ENCODE data around the gene PRCC.

PRCC gene

DNA sequence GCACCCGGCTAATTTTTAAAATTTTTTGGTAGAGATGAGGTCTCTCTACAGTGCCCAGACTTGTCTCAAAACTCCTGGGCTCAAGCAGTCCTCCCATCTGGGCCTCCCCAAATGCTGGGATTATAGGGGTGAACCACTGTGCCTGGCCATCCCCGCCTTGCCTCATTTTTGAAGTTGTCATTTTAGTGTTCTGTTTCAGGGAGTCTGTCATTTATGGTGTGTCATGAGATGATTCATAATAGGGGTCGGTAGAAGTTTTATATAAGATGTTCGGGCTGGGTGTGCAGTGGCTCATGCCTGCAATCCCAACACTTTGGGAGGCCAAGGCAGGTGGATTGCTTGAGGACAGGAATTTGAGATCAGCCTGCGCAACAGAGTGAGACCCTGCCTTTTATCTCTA is 8.5 kb downstream of the PRCC start:
- TF ChIP-seq, protein P1, sequence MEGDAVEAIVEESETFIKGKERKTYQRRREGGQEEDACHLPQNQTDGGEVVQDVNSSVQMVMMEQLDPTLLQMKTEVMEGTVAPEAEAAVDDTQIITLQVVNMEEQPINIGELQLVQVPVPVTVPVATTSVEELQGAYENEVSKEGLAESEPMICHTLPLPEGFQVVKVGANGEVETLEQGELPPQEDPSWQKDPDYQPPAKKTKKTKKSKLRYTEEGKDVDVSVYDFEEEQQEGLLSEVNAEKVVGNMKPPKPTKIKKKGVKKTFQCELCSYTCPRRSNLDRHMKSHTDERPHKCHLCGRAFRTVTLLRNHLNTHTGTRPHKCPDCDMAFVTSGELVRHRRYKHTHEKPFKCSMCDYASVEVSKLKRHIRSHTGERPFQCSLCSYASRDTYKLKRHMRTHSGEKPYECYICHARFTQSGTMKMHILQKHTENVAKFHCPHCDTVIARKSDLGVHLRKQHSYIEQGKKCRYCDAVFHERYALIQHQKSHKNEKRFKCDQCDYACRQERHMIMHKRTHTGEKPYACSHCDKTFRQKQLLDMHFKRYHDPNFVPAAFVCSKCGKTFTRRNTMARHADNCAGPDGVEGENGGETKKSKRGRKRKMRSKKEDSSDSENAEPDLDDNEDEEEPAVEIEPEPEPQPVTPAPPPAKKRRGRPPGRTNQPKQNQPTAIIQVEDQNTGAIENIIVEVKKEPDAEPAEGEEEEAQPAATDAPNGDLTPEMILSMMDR (IDR thresholded peaks at IDR 0.05): no peak
- no peak overlapping the region for H3K4me3 ChIP-seq
- no peak for DNase-seq (ENCODE audit: low spot score)
- H3K27ac ChIP-seq: no peak overlapping the region

DNA sequence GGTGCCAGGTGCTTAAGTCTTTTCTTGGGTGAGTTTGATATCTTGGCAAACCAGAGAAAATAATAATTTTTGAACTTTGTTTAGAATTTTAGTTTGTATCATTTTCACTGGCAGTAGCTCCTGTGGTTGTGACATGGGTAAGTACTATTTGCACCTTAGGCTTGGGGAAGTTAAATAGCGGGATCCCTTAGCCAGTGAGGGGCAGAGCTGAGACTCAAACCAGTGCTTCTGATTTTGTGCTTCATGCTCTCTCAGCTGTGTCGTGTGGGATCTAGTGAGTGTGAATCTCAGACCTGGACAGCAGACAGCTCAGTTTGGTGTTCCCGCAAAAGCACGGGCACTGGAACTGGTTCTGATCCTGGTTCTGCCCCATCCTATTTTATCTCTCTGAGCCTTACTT is 9.6 kb downstream of the PRCC start:
- Histone ChIP-seq H3K4me3 (no peak overlapping the region), H3K27ac (no peak overlapping the region)
- TF ChIP-seq, protein P1 (IDR thresholded peaks at IDR 0.05): no peak
- DNase-seq (ENCODE audit: low spot score): no peak

DNA sequence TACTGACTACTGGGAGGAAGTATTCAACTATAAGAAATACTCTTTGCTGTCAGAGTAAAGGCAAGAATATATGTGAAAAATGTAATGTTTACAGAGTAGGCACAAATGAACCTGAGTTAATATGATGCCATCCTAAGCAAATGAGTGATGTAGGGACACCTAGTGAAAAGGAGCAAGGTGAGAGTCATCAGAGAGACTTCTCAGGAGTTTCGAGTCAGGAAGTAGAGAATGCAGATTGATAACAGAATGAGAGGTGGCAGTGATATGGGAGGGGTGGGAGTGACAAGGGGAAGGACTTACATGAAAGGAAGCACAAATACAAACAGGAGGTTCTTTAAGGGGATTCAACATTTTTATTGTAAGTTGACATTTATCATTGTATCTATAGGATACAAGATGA is 10.2 kb downstream of the PRCC start:
- H3K27ac ChIP-seq: no peak overlapping the region
- H3K4me3 ChIP-seq: no peak overlapping the region
- TF ChIP-seq, protein P1 (IDR thresholded peaks at IDR 0.05): no peak
- no peak for DNase-seq (ENCODE audit: low spot score)

DNA sequence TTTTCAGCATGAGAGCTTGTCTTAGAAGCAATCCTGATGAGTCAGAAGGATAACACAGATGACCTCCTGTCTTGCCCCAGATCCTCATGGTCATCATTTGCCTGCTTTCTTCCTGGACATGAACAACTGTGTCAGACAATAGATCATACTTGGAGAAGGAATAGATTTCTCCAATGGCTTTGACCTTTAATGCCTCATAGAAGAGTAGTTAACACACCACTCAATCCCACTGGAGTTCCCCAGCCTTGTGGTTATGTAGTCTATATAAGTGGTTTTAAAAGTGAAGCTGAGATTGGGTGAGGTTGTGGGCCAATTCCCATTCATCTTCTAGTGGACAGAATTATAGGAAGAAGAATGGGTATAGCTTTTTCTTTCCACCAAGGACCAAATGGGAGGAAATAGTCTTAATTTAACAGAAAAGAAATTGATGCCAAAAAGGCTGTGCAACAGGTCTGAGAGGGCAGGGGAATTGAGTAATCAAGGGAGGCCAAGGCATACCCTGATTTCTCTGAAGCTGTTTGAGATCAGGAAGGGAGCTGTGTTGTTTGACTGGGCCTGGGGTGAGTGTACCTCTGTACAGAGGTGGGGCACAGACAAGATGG is 14.4 kb downstream of the PRCC start:
- Histone ChIP-seq H3K4me3 (no peak overlapping the region), H3K27ac (no peak overlapping the region)
- DNase-seq (ENCODE audit: low spot score): no peak
- TF ChIP-seq, protein P1 (IDR thresholded peaks at IDR 0.05): no peak

DNA sequence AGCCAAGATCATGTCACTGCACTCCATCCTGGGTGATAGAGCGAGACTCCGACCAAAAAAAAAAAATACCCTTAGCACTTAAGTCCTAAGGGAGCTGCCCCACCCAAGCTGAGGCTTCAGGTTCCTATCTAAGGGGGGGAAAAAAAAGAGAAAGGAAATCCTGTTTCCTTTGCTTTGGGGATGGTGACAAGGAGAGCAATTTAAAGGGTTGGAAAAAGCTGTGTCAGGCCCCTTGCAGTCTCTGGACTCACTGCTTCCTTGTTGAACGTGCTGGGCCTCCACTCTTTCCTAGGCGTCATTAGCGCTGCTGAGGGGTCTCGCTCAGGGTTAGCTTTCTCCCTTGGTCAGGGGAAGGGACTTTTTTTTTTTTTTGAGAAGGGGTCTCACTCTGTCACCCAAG is 18.1 kb downstream of the PRCC start:
- Histone ChIP-seq H3K27ac (no peak overlapping the region), H3K4me3 (no peak overlapping the region)
- TF ChIP-seq, protein P1 (IDR thresholded peaks at IDR 0.05): no peak
- no peak for DNase-seq (ENCODE audit: low spot score)

DNA sequence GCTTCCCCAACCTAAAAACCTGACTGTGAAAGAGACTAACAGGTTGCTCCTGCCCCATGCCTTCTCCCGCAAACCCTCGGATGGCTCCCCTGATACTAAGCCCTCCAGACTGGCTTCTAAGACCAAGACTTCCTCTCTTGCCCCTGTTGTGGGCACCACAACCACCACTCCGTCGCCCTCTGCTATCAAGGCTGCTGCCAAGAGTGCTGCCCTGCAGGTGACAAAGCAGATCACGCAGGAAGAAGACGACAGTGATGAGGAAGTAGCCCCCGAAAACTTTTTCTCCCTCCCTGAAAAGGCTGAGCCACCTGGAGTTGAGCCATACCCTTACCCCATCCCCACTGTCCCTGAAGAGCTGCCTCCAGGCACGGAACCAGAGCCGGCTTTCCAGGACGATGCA is 19.3 kb downstream of the PRCC start:
- DNase-seq (ENCODE audit: low spot score): no peak
- TF ChIP-seq, protein P1 (IDR thresholded peaks at IDR 0.05): no peak
- H3K4me3 ChIP-seq: no peak overlapping the region

DNA sequence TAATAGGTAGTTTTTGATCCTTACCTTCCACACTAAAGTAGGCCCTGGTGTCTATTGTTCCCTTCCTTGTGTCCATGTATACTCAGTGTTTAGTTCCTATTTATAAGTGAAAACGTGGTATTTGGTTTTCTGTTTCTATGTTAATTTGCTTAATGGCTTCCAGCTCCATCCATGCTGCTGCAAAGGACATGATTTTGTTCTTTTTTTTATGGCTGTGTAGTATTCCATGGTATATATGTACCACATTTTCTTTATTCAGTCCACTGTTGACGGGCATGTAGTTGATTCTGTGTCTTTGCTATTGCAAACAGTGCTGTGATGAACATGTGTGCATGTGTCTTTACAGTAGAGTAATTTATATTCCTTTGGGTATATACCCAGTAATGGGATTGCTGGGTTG is 20.8 kb downstream of the PRCC start:
- DNase-seq (ENCODE audit: low spot score): no peak
- TF ChIP-seq, protein P1 (IDR thresholded peaks at IDR 0.05): no peak
- no peak overlapping the region for H3K4me3 ChIP-seq
- no peak overlapping the region for H3K27ac ChIP-seq

More for the DNA sequence above, 19.3 kb downstream of the PRCC start:
- H3K27ac ChIP-seq: no peak overlapping the region

Data from coronary artery (tissue), 2 donors.